ENCODE results near the gene ALPG.
"Not testable (repeated sequence)": the region's sequence is repeated elsewhere in the genome, so short reads cannot be mapped to it uniquely, and the experiment has no call there.

The ALPG gene

DNA sequence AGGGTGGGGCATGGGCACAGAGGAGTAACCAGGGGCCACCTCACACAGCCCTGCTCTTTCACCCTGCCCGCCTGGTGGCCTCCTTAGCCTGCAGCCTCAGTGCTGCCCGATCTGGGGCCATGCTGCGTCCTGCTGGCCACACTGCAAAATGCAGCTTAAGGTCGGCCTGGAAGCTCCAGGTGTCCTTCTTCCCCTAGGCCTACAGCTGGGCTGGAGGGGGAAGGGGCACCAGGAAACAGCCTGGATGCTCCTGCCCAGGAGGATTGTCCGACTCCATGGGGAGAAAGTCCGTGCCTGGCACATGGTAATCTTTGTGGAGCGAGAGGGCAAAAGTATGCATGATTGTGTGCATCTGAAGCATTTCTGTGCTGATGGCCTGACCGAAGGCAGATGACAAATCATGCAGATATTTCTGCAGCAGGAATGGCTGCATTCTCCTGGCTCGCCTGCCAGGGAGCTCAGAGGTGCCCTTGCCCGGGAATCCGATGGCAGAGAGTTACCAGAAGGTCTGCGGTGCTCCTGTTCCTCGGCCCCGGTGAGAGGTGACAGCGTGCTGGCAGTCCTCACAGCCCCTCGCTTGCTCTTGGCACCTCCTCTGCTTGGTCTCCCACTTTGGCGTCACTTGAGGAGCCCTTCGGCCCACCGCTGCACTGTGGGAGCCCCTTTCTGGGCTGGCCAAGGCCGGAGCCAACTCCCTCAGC lies 40.9 kb upstream of the ALPG start:
- TF ChIP-seq, protein P1, sequence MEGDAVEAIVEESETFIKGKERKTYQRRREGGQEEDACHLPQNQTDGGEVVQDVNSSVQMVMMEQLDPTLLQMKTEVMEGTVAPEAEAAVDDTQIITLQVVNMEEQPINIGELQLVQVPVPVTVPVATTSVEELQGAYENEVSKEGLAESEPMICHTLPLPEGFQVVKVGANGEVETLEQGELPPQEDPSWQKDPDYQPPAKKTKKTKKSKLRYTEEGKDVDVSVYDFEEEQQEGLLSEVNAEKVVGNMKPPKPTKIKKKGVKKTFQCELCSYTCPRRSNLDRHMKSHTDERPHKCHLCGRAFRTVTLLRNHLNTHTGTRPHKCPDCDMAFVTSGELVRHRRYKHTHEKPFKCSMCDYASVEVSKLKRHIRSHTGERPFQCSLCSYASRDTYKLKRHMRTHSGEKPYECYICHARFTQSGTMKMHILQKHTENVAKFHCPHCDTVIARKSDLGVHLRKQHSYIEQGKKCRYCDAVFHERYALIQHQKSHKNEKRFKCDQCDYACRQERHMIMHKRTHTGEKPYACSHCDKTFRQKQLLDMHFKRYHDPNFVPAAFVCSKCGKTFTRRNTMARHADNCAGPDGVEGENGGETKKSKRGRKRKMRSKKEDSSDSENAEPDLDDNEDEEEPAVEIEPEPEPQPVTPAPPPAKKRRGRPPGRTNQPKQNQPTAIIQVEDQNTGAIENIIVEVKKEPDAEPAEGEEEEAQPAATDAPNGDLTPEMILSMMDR (IDR thresholded peaks at IDR 0.05; ENCODE audit: control extremely low read depth, extremely low read depth, low read depth, missing control alignments): no peak
- DNase-seq (ENCODE audit: extremely low spot score): no peak
- ChIA-PET CTCF (interaction anchor here (0.7 to 1.0 kb wide), 2 partner anchors 15 to 32 kb away, joined by 3 read pairs; no protein-coding TSS in a partner anchor), POLR2A (no interaction called here)

GRCh38 chr2:232366461-232366860 lies 40.2 kb upstream of the ALPG start:
- POLR2A ChIA-PET; CTCF ChIA-PET; DNase-seq (ENCODE audit: extremely low spot score): not testable (repeated sequence)

GRCh38 chr2:232367016-232367415 lies 39.6 kb upstream of the ALPG start:
- no peak for DNase-seq (ENCODE audit: extremely low spot score)
- POLR2A ChIA-PET: no interaction called here
- CTCF ChIA-PET: interaction anchor here (1.0 kb wide), 1 partner anchor 442 kb away, joined by 4 read pairs; no protein-coding TSS in a partner anchor

DNA sequence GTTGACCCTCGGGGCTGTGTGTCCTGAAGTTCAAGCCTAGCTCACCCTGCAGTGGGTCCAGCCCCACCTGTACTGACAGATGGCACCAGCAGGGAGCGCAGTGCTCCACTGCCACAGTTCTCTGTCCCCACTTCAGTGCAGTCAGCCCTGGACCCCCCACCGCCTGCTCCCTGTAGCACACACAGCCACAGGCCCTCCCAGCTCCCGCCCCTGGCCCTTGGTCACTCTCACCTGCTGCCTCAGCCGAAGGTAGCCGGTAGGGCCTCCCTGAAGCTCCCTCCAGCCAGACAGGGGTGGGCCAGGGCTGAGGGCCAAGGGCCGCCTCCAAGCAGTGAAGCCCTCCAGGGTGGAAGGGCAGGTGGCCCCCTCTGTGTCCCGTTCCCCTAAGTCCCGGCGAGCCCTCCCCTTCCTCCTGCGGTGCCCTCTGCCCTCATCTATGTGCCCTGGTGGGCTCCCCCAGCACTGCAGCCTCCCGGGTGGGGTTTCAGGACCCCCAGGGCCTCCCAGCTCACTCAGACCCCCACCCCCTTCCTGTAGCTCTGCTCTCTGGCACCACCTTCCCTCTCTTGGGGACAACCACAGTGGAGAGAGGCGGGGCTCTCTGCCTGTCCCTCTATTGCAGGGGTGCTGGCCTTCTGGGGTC lies 38.9 kb upstream of the ALPG start:
- TF ChIP-seq, protein P1 (IDR thresholded peaks at IDR 0.05; ENCODE audit: control extremely low read depth, extremely low read depth, low read depth, missing control alignments): no peak
- ChIA-PET POLR2A (no interaction called here), CTCF (interaction anchor here (1.0 kb wide), 2 partner anchors 32 to 443 kb away, joined by 4 read pairs; no protein-coding TSS in a partner anchor)
- no peak for DNase-seq (ENCODE audit: extremely low spot score)

More at GRCh38 chr2:232367016-232367415, 39.6 kb upstream of the ALPG start:
- TF ChIP-seq, protein P1 (IDR thresholded peaks at IDR 0.05; ENCODE audit: control extremely low read depth, extremely low read depth, low read depth, missing control alignments): no peak

- POLR2A ChIA-PET: no interaction called here
- CTCF ChIA-PET: interaction anchor here (1.0 kb wide), 1 partner anchor 32 kb away, joined by 4 read pairs; no protein-coding TSS in a partner anchor
Observed at GRCh38 chr2:232368311-232368731, 38.3 kb upstream of the ALPG start.

GRCh38 chr2:232369126-232369951 lies 37.3 kb upstream of the ALPG start:
- POLR2A ChIA-PET: no interaction called here
- TF ChIP-seq, protein P1 (IDR thresholded peaks at IDR 0.05; ENCODE audit: control extremely low read depth, extremely low read depth, low read depth, missing control alignments): no peak
- DNase-seq (ENCODE audit: extremely low spot score): no peak
- CTCF ChIA-PET: interaction anchor here (1.2 kb wide), 2 partner anchors 14 to 71 kb away, joined by 3 read pairs; no protein-coding TSS in a partner anchor

More at GRCh38 chr2:232368311-232368731, 38.3 kb upstream of the ALPG start:
- TF ChIP-seq, protein P1 (IDR thresholded peaks at IDR 0.05; ENCODE audit: control extremely low read depth, extremely low read depth, low read depth, missing control alignments): no peak
- DNase-seq (ENCODE audit: extremely low spot score): no peak

DNA sequence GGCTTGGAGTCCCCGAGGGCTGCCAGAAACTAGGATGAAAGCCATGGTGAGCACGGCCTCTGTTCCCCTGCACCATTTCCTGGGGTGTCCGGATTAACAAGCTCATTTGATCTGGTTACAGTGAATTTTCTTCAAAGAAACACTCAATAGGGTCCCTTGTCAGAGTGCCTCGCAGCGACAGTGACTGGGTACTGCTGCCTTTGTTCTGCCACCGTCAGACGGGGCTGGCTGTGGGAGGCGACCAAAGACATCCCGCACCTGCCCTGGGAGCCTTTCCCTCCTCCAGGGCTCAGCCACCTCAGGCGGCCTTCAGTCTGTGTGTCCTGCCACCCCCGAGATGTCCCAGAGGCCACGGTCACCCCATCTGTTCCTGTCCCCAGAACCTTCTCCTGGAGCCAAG lies 36.6 kb upstream of the ALPG start:
- DNase-seq (ENCODE audit: extremely low spot score); POLR2A ChIA-PET: not testable (repeated sequence)
- CTCF ChIA-PET: interaction anchor here (1.2 kb wide), 2 partner anchors 14 to 70 kb away, joined by 3 read pairs; no protein-coding TSS in a partner anchor

Data from GM10248 (cell line).